HepG2 (cell line): ENCODE measurements around the gene SERTAD3. TPM values are rescaled to one million over a fixed set of nuclear protein-coding genes. Genes with fewer than 3 reads are reported as not detected.
A peak's percentile ranks its signal among the peaks of the same experiment; 100 is the strongest.

Experiments used
- AHR ChIP-seq: IDR thresholded peaks from 2 replicates; pipeline ENCODE4 v1.6.1; 2018; ENCODE audit warnings: missing genetic modification reagents, missing compliant biosample characterization
- CENPX ChIP-seq: sonication (generic); formaldehyde crosslinking; IDR thresholded peaks from 2 replicates; pipeline ENCODE4 v1.9.0; 2021; ENCODE audit warnings: mild to moderate bottlenecking, missing genetic modification reagents, moderate library complexity
- DDIT3 ChIP-seq: sonication (generic); formaldehyde crosslinking; IDR thresholded peaks from 2 replicates; pipeline ENCODE4 v1.4.0; 2020; ENCODE audit warnings: mild to moderate bottlenecking, missing genetic modification reagents
- HNRNPLL ChIP-seq: fragments of 200-400 bp; formaldehyde crosslinking; IDR thresholded peaks from 2 replicates; pipeline ENCODE4 v1.6.1; 2017; ENCODE audit warnings: mild to moderate bottlenecking, low read depth, low read length; ENCODE audit not compliant: poor library complexity, severe bottlenecking
- POLR2G ChIP-seq: fragments of 200-400 bp; formaldehyde crosslinking; IDR thresholded peaks from 2 replicates; pipeline ENCODE4 v1.6.1; 2018; ENCODE audit warnings: mild to moderate bottlenecking, low read depth, low read length, moderate library complexity
- SIN3A ChIP-seq: IDR thresholded peaks from 2 replicates; pipeline ENCODE4 v1.6.1; 2011; ENCODE audit warnings: low read depth, mild to moderate bottlenecking, control low read depth, low read length, borderline replicate concordance
- TOE1 ChIP-seq: sonication (generic); formaldehyde crosslinking; IDR thresholded peaks from 2 replicates; pipeline ENCODE4 v1.4.0; 2020; ENCODE audit warnings: mild to moderate bottlenecking, missing genetic modification reagents
- ZBTB8A ChIP-seq: sonication (generic); formaldehyde crosslinking; IDR thresholded peaks from 2 replicates; pipeline ENCODE4 v1.4.0; 2020; ENCODE audit warnings: mild to moderate bottlenecking, low read depth, missing genetic modification reagents, borderline replicate concordance
- ZNF24 ChIP-seq: fragments of 450-650 bp; IDR thresholded peaks from 2 replicates; pipeline ENCODE4 v1.6.1; 2017; ENCODE audit warnings: antibody characterized with exemption, mild to moderate bottlenecking
- ZNF292 ChIP-seq: sonication (generic); formaldehyde crosslinking; IDR thresholded peaks from 2 replicates; pipeline ENCODE4 v1.8.1; 2022; ENCODE audit warnings: mild to moderate bottlenecking, low read depth, missing genetic modification reagents, borderline replicate concordance
- ZNF407 ChIP-seq: sonication (generic); formaldehyde crosslinking; IDR thresholded peaks from one replicate; pipeline ENCODE4 v1.5.1; 2020; ENCODE audit warnings: mild to moderate bottlenecking, missing genetic modification reagents; ENCODE audit errors: not compliant biosample characterization
- ZNF724P ChIP-seq: sonication (generic); formaldehyde crosslinking; IDR thresholded peaks from 2 replicates; pipeline ENCODE4 v1.8.0; 2022; ENCODE audit warnings: missing genetic modification reagents, borderline replicate concordance
- ZNF773 ChIP-seq: sonication (generic); formaldehyde crosslinking; IDR thresholded peaks from 2 replicates; pipeline ENCODE4 v1.4.0; 2020; ENCODE audit warnings: missing genetic modification reagents, borderline replicate concordance
- polyA plus RNA-seq, 8 experiments: library from polyadenylated mRNA; depleted of rRNA in 3 of 8; stranded (reverse) in 7 of 8; unstranded in 1 of 8; fragments of >200 nt; fragmentation: Illumina TruSeq in 4 of 8; extraction: Trizol in 4 of 8; gene quantifications; 2 replicates each; pipeline versions ENCODE4 v1.2.1 to v1.2.3, GENCODE V29; 2011 to 2016; ENCODE audit warnings: low read depth in 4 of 8, missing spikeins in 1 of 8, mixed read lengths in 1 of 8; ENCODE audit not compliant: insufficient read depth in 1 of 8
- total RNA-seq, 5 experiments: library from RNA; depleted of rRNA; stranded (reverse); fragments of >200 nt; fragmentation: Illumina TruSeq; extraction: Trizol; gene quantifications; 2 replicates each; pipeline ENCODE4 v1.2.3, GENCODE V29; 2016; ENCODE audit warnings: low read depth in 1 of 5
- TF ChIP-seq, protein P1 (sequence below): sonication (generic); formaldehyde crosslinking; IDR thresholded peaks from 2 replicates; pipeline ENCODE4 v1.4.0; 2020; ENCODE audit warnings: missing genetic modification reagents, borderline replicate concordance
- TF ChIP-seq, protein P2 (sequence below): sonication (generic); formaldehyde crosslinking; IDR thresholded peaks from 2 replicates; pipeline ENCODE4 v1.8.0; 2022; ENCODE audit warnings: missing genetic modification reagents, mild to moderate bottlenecking, inconsistent platforms, borderline replicate concordance

SERTAD3 gene
- total and polyA plus RNA-seq, 2 of the 13 experiments (the other 11 are each of a cell fraction or from before 2014, with no cell fraction given) = 9.6 to 16.9 TPM

GRCh38 chr19:40465557-40466218, 21.6 kb upstream of the SERTAD3 start, which contains the start of gene BLVRB (continued):
- TF ChIP-seq ZNF24 (no peak), DDIT3 (CRISPR knock-in tag) (no peak), ZNF407 (CRISPR knock-in tag) (peak; percentile 34), ZNF724P (CRISPR knock-in tag) (0 out of 2 replicates have a peak, but pooled peaks have one; percentile 43), CENPX (CRISPR knock-in tag) (no peak), HNRNPLL (peak; percentile 75), POLR2G (peak; percentile 64; the same call in 1 of the 2 replicates), TOE1 (CRISPR knock-in tag) (no peak), SIN3A (peak; percentile 63; the same call in 1 of the 2 replicates), ZNF773 (CRISPR knock-in tag) (0 out of 2 replicates have a peak, but pooled peaks have one; percentile 50), AHR (no peak), ZBTB8A (CRISPR knock-in tag) (no peak), ZNF292 (CRISPR knock-in tag) (peak; percentile 63; the same call in 1 of the 2 replicates)
- TF ChIP-seq, protein P1, sequence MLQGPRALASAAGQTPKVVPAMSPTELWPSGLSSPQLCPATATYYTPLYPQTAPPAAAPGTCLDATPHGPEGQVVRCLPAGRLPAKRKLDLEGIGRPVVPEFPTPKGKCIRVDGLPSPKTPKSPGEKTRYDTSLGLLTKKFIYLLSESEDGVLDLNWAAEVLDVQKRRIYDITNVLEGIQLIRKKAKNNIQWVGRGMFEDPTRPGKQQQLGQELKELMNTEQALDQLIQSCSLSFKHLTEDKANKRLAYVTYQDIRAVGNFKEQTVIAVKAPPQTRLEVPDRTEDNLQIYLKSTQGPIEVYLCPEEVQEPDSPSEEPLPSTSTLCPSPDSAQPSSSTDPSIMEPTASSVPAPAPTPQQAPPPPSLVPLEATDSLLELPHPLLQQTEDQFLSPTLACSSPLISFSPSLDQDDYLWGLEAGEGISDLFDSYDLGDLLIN (CRISPR knock-in tag) = peak; percentile 49; the same call in 1 of the 2 replicates
- TF ChIP-seq, protein P2, sequence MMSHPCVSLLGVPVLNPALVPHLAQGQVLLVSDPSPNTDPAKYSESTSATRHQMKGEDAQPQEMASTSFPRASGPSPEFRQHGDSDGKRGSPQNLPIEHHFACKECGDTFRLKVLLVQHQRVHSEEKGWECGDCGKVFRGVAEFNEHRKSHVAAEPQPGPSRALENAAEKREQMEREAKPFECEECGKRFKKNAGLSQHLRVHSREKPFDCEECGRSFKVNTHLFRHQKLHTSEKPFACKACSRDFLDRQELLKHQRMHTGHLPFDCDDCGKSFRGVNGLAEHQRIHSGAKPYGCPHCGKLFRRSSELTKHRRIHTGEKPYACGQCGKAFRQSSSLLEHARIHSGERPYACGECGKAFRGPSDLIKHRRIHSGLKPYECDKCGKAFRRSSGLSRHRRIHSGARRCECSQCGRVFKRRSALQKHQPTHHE = peak; percentile 33; the same call in 1 of the 2 replicates
